Fibroblast of villous mesenchyme (primary cell): ENCODE results near the gene CRYL1. TPM values are rescaled to one million over a fixed set of nuclear protein-coding genes. Genes with fewer than 3 reads are reported as not detected.
A peak's percentile ranks its signal among the peaks of the same experiment; 100 is the strongest.

Source experiments
- DNase-seq: peaks from one replicate; pipeline ENCODE4 v3.0.0-alpha.2; 2010; ENCODE audit warnings: low read depth
- H3K4me3 ChIP-seq: 2 replicates; pipeline ENCODE4 v1.5.1; 2011; ENCODE audit warnings: low read depth, mild to moderate bottlenecking, low read length
- total RNA-seq: library from RNA; depleted of rRNA; stranded (reverse); fragments of >200 nt; gene quantifications from 2 replicates; pipeline ENCODE4 v1.2.3, GENCODE V29; 2012
- TF ChIP-seq, protein P1 (sequence below): IDR thresholded peaks from 2 replicates; pipeline ENCODE4 v1.5.1; 2012; ENCODE audit warnings: low read depth, mild to moderate bottlenecking, low read length; ENCODE audit not compliant: insufficient read depth

Gene CRYL1
- total RNA-seq, 1 donor, result 4.7 TPM

GRCh38 chr13:20388184-20388583 is 137.5 kb downstream of the CRYL1 start:
- H3K4me3 ChIP-seq, result no peak overlapping the region
- TF ChIP-seq, protein P1, sequence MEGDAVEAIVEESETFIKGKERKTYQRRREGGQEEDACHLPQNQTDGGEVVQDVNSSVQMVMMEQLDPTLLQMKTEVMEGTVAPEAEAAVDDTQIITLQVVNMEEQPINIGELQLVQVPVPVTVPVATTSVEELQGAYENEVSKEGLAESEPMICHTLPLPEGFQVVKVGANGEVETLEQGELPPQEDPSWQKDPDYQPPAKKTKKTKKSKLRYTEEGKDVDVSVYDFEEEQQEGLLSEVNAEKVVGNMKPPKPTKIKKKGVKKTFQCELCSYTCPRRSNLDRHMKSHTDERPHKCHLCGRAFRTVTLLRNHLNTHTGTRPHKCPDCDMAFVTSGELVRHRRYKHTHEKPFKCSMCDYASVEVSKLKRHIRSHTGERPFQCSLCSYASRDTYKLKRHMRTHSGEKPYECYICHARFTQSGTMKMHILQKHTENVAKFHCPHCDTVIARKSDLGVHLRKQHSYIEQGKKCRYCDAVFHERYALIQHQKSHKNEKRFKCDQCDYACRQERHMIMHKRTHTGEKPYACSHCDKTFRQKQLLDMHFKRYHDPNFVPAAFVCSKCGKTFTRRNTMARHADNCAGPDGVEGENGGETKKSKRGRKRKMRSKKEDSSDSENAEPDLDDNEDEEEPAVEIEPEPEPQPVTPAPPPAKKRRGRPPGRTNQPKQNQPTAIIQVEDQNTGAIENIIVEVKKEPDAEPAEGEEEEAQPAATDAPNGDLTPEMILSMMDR, result no peak
- DNase-seq, result no peak

- H3K4me3 ChIP-seq, result no peak overlapping the region
- TF ChIP-seq, protein P1, result no peak
- peak; percentile 55 for DNase-seq
Measured at GRCh38 chr13:20387441-20387971, 138.2 kb downstream of the CRYL1 start.

- no peak for DNase-seq
- H3K4me3 ChIP-seq, result no peak overlapping the region
- TF ChIP-seq, protein P1, result no peak
Measured at GRCh38 chr13:20387006-20387405, 138.7 kb downstream of the CRYL1 start.

DNA sequence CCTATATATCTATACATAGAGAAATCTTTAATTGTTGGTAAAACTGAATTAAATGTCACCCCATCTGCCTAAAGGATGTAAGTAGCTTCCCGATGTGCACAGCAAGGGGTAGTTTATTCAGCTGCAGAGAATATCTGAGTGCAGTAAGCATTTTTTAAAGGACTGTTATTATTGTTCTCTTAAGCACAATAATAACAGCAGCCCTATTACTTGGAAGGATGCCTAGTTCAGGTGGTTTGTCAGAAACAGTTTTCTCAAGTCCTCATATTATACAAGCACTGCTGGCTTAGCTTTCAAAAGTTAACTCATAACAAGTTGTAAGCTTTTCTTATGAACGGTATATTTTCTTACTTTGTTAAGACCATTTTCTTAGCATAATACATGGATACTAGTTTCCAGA is 142.6 kb downstream of the CRYL1 start:
- TF ChIP-seq, protein P1, result no peak
- H3K4me3 ChIP-seq, result no peak overlapping the region
- DNase-seq, result no peak

- DNase-seq, result no peak
- TF ChIP-seq, protein P1, result no peak
- no peak overlapping the region for H3K4me3 ChIP-seq
Measured at GRCh38 chr13:20381401-20381800, 144.3 kb downstream of the CRYL1 start.

- DNase-seq, result no peak
- no peak overlapping the region for H3K4me3 ChIP-seq
- TF ChIP-seq, protein P1, result no peak
Measured at GRCh38 chr13:20378721-20379120, 146.9 kb downstream of the CRYL1 start.

DNA sequence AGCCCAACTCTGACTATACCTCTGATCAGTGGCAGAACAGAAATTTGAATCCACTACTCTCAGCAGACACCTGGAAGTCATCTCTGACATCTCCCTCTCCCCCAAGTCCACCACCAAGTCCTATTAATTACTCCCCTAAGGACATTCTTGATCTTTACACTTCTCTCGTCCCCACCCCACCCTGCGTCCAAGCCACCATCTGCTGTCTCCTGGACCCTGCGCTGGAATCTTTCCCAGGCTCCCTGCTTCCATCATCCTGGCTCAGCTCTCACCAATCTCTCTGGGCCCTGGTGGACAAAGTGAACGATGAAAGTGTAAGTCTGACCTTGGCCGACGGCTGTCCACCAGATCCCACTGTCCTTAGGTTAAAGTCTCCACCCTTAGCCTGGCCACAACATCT is 147.9 kb downstream of the CRYL1 start:
- no peak for DNase-seq
- H3K4me3 ChIP-seq, result no peak overlapping the region
- TF ChIP-seq, protein P1, result no peak
